OCI-M1 (cell line): Measurements from ENCODE around the gene C4orf17.

ENCODE experiments used
- DNase-seq: peaks from one replicate; lab custom pipeline; 2025; lab: John Stamatoyannopoulos, UW

Gene C4orf17

GRCh38 chr4:99537674-99538073, 26.9 kb downstream of the C4orf17 start:
- no peak for DNase-seq

GRCh38 chr4:99540277-99540939, 29.6 kb downstream of the C4orf17 start:
- DNase-seq, result no peak

GRCh38 chr4:99552872-99553271, 42.1 kb downstream of the C4orf17 start:
- peak; percentile 63 for DNase-seq

GRCh38 chr4:99563310-99564186, 52.7 kb downstream of the C4orf17 start, which contains the start of gene TRMT10A:
Gene TRMT10A, minus strand, starts transcription at chr4:99564039. Its CDS starts 4,701 bp downstream, at chr4:99559338.
- peak; percentile 97 for DNase-seq

GRCh38 chr4:99564921-99565320, 54.1 kb downstream of the C4orf17 start:
- DNase-seq, result no peak

GRCh38 chr4:99571883-99572282, 61.1 kb downstream of the C4orf17 start:
- no peak for DNase-seq

- no peak for DNase-seq
Measured at GRCh38 chr4:99572527-99573240, 61.9 kb downstream of the C4orf17 start.

- no peak for DNase-seq
Measured at GRCh38 chr4:99573735-99574368, 63.0 kb downstream of the C4orf17 start.

GRCh38 chr4:99574530-99575324, 63.9 kb downstream of the C4orf17 start, which contains the start of gene MTTP:
Gene MTTP, plus strand, starts transcription at chr4:99574824. Its CDS starts 86 bp downstream, at chr4:99574910.
- peak; percentile 52 for DNase-seq

GRCh38 chr4:99578714-99579113, 67.9 kb downstream of the C4orf17 start:
- no peak for DNase-seq

- no peak for DNase-seq
Measured at GRCh38 chr4:99585516-99585915, 74.7 kb downstream of the C4orf17 start.

GRCh38 chr4:99586322-99586721, 75.5 kb downstream of the C4orf17 start:
- no peak for DNase-seq

GRCh38 chr4:99586797-99587196, 76.0 kb downstream of the C4orf17 start:
- no peak for DNase-seq

GRCh38 chr4:99587309-99587708, 76.5 kb downstream of the C4orf17 start:
- no peak for DNase-seq

GRCh38 chr4:99587803-99588202, 77.0 kb downstream of the C4orf17 start:
- no peak for DNase-seq

- no peak for DNase-seq
Measured at GRCh38 chr4:99591757-99592156, 80.9 kb downstream of the C4orf17 start.
